CD4-positive, alpha-beta T cell treated with Interleukin-10 for 1 hour (primary cell): ENCODE results near the gene STXBP2.

Experiments
- DNase-seq: peaks from one replicate; pipeline ENCODE4 v3.0.0-alpha.2; 2020

The STXBP2 gene

GRCh38 chr19:7635670-7636069 lies 1.2 kb upstream of the STXBP2 start:
- DNase-seq: no peak

- no peak for DNase-seq
Observed at GRCh38 chr19:7636317-7636690, 606 bp upstream of the STXBP2 start.

- peak; percentile 35 for DNase-seq
Observed at GRCh38 chr19:7637374-7638256, 705 bp downstream of the STXBP2 start.

GRCh38 chr19:7638802-7639465 lies 2.0 kb downstream of the STXBP2 start:
- DNase-seq: no peak

GRCh38 chr19:7639863-7640348 lies 3.0 kb downstream of the STXBP2 start:
- no peak for DNase-seq

GRCh38 chr19:7640803-7641202 lies 3.9 kb downstream of the STXBP2 start:
- no peak for DNase-seq

GRCh38 chr19:7641290-7642276 lies 4.7 kb downstream of the STXBP2 start:
- no peak for DNase-seq

- no peak for DNase-seq
Observed at GRCh38 chr19:7642295-7643030, 5.6 kb downstream of the STXBP2 start.

- no peak for DNase-seq
Observed at GRCh38 chr19:7643031-7643415, 6.1 kb downstream of the STXBP2 start.

- peak; percentile 41 for DNase-seq
Observed at GRCh38 chr19:7643629-7644549, 7.0 kb downstream of the STXBP2 start.

- DNase-seq: no peak
Observed at GRCh38 chr19:7644550-7644877, 7.6 kb downstream of the STXBP2 start.

GRCh38 chr19:7645163-7645562 lies 8.3 kb downstream of the STXBP2 start:
- DNase-seq: no peak

- DNase-seq: no peak
Observed at GRCh38 chr19:7645656-7646425, 8.9 kb downstream of the STXBP2 start.

- no peak for DNase-seq
Observed at GRCh38 chr19:7646426-7646700, 9.5 kb downstream of the STXBP2 start.

GRCh38 chr19:7647156-7647555 lies 10.2 kb downstream of the STXBP2 start:
- DNase-seq: no peak

GRCh38 chr19:7648265-7649014 lies 11.5 kb downstream of the STXBP2 start:
- DNase-seq: no peak

GRCh38 chr19:7650148-7650547 lies 13.2 kb downstream of the STXBP2 start:
- DNase-seq: no peak

GRCh38 chr19:7652061-7652641 lies 15.2 kb downstream of the STXBP2 start:
- DNase-seq: peak; percentile 89

GRCh38 chr19:7654401-7654800 lies 17.5 kb downstream of the STXBP2 start:
- no peak for DNase-seq

- DNase-seq: no peak
Observed at GRCh38 chr19:7655581-7655980, 18.7 kb downstream of the STXBP2 start.
